Measurements from ENCODE around the gene ATXN3L. TPM values are rescaled to one million over a fixed set of nuclear protein-coding genes. Genes with fewer than 3 reads are reported as not detected.

Gene ATXN3L
- total RNA-seq, 5 donors from 2014 or later (not counting 1 experiment from before 2014, with no cell fraction given), result not detected

DNA sequence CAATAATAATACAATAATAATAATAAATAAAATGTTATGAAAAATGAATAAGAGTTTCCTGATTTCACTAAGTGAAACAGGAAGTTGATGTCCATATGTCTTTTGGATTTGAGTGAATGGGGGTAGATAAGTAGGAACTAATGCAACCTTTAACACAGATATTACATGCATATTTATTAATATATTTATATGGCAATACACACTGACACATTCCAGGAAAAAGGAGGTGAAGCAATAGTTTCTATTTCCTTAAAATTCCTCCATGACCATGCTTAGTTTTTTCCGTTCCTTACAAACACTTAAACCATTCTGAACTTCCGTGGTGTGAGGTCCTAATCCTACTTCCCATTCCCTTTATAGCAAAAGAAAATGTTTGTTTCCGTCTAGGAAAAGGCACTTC, 48.3 kb downstream of the ATXN3L start:
- H3K4me1 Mint-ChIP-seq, result no peaks in the 10 kb centered on the region
- H3K9me3 ChIP-seq, result no peaks in the 10 kb centered on the region
- H3K4me1 ChIP-seq (ENCODE audit: control insufficient read depth in 1 of 2, extremely low read depth in 1 of 2, insufficient read depth in 2 of 2, low read length in 2 of 2), result no peaks in the 10 kb centered on the region
- H3K27ac Mint-ChIP-seq, result no peak overlapping the region
- H3K27me3 ChIP-seq (replicated peaks in 1 of 2; ENCODE audit: control insufficient read depth in 2 of 2, extremely low read depth in 1 of 2, insufficient read depth in 2 of 2, low read length in 1 of 2), result no peaks in the 10 kb centered on the region
- ChIA-PET POLR2A (no interaction called here), CTCF (no interaction called here)
- ATAC-seq (replicated peaks in 1 of 4) (no peak), DNase-seq (no peak)
- no peak overlapping the region for H3K27ac ChIP-seq (ENCODE audit: low read length)
- peaks cover 0 to 27% of the 10 kb centered on the region in 2 donors for H3K27me3 Mint-ChIP-seq
- no CpG with 5 or more reads among the region's 3 CpGs for WGBS (ENCODE audit: insufficient coverage)
- no peak overlapping the region for H3K4me3 ChIP-seq (ENCODE audit: control insufficient read depth in 1 of 2, extremely low read depth in 1 of 2, low read length in 1 of 2)
- no peaks in the 10 kb centered on the region for H3K9me3 Mint-ChIP-seq
- H3K36me3 ChIP-seq (ENCODE audit: control insufficient read depth in 2 of 2, extremely low read depth in 1 of 2, insufficient read depth in 1 of 2, low read length in 1 of 2), result no peaks in the 10 kb centered on the region
- H3K36me3 Mint-ChIP-seq, result no peaks in the 10 kb centered on the region
- no peak overlapping the region for H3K4me3 Mint-ChIP-seq

DNA sequence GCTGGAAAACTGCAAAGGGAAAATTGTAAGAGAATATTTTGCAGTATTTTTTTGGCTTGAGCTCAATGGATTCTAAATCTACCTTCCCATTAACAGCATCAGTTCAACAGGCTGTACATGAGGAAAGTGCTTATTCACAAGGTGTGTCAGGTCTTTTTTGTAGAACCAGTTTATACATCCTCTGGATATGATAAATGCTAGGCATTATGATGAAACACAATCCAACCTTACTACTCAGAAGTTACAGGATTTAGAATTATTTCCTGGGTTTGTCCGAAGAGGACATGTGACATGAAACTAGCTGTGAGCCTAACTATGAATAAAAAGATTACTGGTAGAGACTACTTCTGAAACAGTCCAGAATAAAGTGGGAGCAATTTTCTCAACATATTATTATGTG, 49.5 kb downstream of the ATXN3L start:
- ATAC-seq (replicated peaks in 1 of 4) (no peak), DNase-seq (no peak)

DNA sequence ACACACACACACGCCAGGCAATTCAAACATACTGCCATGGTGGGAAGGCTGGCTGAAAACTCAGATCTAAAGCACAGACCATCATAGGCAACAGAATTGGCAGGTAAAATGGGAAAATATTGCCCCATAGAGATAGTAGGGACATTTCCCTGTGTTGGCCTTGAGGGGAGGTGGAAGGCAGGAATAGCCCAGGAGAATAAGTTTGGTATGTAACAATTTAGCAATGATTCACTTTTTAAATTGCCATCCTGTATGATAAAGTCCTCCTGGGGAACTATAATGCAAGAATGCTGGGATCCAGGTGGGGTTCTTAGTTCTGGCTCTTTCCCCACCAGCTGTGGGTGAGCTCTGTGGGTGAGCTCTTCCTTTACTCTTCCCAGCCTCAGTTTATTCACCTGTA, 51.0 kb downstream of the ATXN3L start:
- POLR2A ChIA-PET, result no interaction called here
- Histone ChIP-seq H3K4me3 (ENCODE audit: control insufficient read depth in 1 of 2, extremely low read depth in 1 of 2, low read length in 1 of 2) (no peak overlapping the region), H3K27me3 (replicated peaks in 1 of 2; ENCODE audit: control insufficient read depth in 2 of 2, extremely low read depth in 1 of 2, insufficient read depth in 2 of 2, low read length in 1 of 2) (no peaks in the 10 kb centered on the region), H3K4me1 (ENCODE audit: control insufficient read depth in 1 of 2, extremely low read depth in 1 of 2, insufficient read depth in 2 of 2, low read length in 2 of 2) (no peaks in the 10 kb centered on the region), H3K9me3 (no peaks in the 10 kb centered on the region), H3K27ac (ENCODE audit: low read length) (no peak overlapping the region), H3K36me3 (ENCODE audit: control insufficient read depth in 2 of 2, extremely low read depth in 1 of 2, insufficient read depth in 1 of 2, low read length in 1 of 2) (no peaks in the 10 kb centered on the region)
- CTCF ChIA-PET, result no interaction called here
- no peaks in the 10 kb centered on the region for H3K4me1 Mint-ChIP-seq
- DNase-seq, result no peak
- H3K27me3 Mint-ChIP-seq, result peaks cover 0 to 9% of the 10 kb centered on the region in 2 donors
- no peak overlapping the region for H3K27ac Mint-ChIP-seq
- H3K4me3 Mint-ChIP-seq, result no peak overlapping the region
- H3K36me3 Mint-ChIP-seq, result no peaks in the 10 kb centered on the region
- H3K9me3 Mint-ChIP-seq, result no peaks in the 10 kb centered on the region
- ATAC-seq (replicated peaks in 1 of 4), result no peak
- no CpG with 5 or more reads among the region's 1 CpG for WGBS (ENCODE audit: insufficient coverage)

More for the DNA sequence above, 49.5 kb downstream of the ATXN3L start:
- H3K36me3 Mint-ChIP-seq, result no peaks in the 10 kb centered on the region
- H3K27me3 Mint-ChIP-seq, result peaks cover 0 to 21% of the 10 kb centered on the region in 2 donors
- ChIA-PET CTCF (no interaction called here), POLR2A (interaction anchor here in 1 of 2 donors (1.4 kb wide), 1 partner anchor 122 kb away, joined by 3 read pairs; no protein-coding TSS in a partner anchor)
- H3K27me3 ChIP-seq (replicated peaks in 1 of 2; ENCODE audit: control insufficient read depth in 2 of 2, extremely low read depth in 1 of 2, insufficient read depth in 2 of 2, low read length in 1 of 2), result no peaks in the 10 kb centered on the region
- no peaks in the 10 kb centered on the region for H3K9me3 ChIP-seq
- no peak overlapping the region for H3K27ac Mint-ChIP-seq
- no peaks in the 10 kb centered on the region for H3K36me3 ChIP-seq (ENCODE audit: control insufficient read depth in 2 of 2, extremely low read depth in 1 of 2, insufficient read depth in 1 of 2, low read length in 1 of 2)
- no peaks in the 10 kb centered on the region for H3K9me3 Mint-ChIP-seq
- WGBS (ENCODE audit: insufficient coverage), result no CpG with 5 or more reads among the region's 1 CpG
- H3K4me3 ChIP-seq (ENCODE audit: control insufficient read depth in 1 of 2, extremely low read depth in 1 of 2, low read length in 1 of 2), result no peak overlapping the region
- H3K4me1 Mint-ChIP-seq, result no peaks in the 10 kb centered on the region
- H3K27ac ChIP-seq (ENCODE audit: low read length), result no peak overlapping the region
- H3K4me1 ChIP-seq (ENCODE audit: control insufficient read depth in 1 of 2, extremely low read depth in 1 of 2, insufficient read depth in 2 of 2, low read length in 2 of 2), result no peaks in the 10 kb centered on the region
- no peak overlapping the region for H3K4me3 Mint-ChIP-seq

Other genes with a start within 250 kb of the ATXN3L start
- gene EGFL6, start 249.5 kb upstream of the ATXN3L start, total RNA-seq, result under 1 TPM in 2 of 5 donors, not detected in 3; 0.09 to 0.26 TPM

Data from T-cell (primary cell).